Hepatic stellate cell (primary cell): ENCODE measurements around the gene OPN5.

Source experiments
- DNase-seq: peaks from one replicate; pipeline ENCODE4 v3.0.0; 2011; ENCODE audit warnings: low spot score

The OPN5 gene

DNA sequence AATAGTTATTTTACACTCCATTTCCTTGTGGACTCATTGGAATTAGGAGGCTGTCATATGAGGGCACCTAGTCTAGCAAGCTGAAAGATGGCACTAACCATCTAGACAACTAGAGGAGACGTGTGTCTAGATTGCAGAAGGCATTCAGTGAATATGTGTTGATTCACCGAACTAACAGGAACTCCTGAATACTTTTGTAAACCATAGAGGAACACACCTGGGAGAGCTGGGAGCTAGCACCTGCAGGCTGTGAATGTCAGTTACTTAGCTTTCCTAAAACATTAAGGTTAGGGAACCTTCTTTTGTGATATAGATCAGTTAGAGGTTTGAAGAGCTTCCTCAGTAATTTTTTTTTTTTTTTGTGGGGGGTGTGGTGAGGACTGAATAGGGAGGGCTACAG is 7.7 kb downstream of the OPN5 start:
- DNase-seq, result no peak

DNA sequence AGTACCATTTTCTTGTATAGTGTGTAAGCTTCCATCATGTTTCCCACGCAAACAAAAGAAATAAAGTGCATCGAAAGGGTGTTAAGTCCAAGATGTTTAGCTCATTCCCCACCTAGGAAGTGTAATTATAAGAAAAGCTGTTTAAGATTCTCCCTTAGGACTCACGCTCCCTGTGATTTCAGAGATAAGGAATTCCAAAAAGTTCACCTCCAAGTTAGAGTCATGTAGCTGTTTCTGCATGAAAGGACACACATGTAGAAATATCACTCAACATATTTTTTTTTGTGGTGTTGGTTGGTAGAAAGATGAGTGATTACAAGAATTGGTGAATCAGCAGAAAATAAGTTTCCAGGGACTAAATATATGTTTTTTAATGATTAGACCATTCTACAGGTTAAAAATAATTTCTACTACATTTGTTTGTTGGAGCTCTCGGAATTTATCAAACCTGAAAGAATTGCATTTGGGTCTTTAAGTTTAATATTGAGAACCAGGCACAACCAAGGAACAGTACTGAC is 10.4 kb downstream of the OPN5 start:
- no peak for DNase-seq

DNA sequence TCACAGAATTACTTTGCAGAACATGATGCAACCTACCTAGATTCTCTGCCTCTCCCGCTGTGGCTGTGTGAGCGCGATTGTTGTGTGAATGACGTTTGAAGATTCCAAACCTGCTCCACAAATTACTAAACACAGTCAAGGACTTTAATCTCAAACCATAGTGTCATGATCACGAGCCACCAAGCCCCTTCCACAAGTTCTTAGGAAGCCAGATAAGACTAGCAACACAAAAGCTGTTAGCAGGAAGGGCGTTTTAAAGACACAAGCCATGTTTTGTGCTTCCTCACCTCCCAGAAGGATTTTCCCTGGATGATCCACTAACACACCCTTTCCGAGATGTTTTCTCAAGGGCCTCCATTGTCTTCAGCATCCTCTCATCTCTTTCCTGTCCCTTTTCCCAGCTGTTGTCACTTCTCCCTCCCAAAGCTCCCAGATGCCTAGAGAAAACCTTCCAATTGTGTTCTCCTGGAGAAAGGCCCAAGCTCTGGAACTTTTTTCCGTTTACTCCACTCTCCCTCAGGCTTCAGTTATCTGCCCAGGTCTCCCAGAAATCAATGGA is 12.8 kb downstream of the OPN5 start:
- DNase-seq, result no peak

DNA sequence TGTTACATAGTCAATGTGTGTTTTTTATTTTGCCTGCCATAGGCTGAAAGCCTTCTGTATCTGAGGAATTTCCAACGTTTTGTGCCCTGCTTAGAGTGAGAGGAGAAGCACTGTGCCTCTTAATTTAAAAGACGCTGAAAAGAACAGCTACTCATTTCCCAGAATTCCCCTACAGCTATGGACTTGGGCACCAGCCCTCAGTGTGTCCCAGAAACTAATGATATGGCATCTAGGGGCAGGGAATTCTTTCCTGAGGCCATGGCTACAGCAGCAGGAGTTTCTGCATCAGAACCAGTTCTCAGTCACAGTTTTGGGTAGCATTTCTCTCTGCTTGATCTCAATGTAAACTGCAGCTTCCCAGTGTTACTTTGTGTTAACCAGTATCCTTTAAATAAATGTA is 20.2 kb downstream of the OPN5 start:
- DNase-seq, result no peak

DNA sequence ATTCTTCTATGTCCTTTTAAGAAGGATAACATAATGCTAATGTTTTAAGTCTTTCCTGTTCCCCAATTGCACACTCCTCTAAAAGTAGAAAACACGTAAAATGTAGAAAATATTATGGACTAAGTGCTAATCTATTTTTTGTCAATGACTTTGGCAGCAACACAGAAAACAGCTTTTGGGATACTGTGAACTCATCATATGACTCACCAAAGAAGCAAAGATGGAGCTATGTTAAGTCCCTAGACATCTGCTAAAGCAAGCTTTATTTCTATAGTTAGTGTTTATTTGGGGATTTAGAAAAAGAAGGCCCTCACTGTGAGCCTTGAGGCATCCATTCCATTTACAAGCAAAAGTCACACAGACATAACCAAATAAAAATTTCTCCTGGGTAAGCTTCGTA is 23.0 kb downstream of the OPN5 start:
- DNase-seq, result no peak

DNA sequence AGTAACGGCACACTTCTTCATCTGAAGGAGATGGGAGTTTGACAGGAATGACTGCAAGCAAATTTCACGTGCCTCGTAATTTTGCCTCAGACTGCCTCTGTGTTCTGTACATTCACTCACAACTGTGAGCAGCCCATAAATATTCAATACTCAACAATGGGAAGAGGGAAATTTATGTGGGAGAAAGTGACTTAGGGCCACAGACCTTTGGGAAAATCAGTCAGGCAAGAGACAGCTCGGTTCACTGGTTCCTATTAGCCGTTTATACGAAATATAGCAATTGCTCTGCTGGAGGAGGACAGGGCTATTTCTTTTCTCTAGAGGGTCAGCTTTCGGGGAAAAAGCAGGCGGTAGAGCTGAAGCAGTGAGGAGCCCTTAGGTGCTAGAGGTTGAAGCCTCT is 28.0 kb downstream of the OPN5 start:
- no peak for DNase-seq

DNA sequence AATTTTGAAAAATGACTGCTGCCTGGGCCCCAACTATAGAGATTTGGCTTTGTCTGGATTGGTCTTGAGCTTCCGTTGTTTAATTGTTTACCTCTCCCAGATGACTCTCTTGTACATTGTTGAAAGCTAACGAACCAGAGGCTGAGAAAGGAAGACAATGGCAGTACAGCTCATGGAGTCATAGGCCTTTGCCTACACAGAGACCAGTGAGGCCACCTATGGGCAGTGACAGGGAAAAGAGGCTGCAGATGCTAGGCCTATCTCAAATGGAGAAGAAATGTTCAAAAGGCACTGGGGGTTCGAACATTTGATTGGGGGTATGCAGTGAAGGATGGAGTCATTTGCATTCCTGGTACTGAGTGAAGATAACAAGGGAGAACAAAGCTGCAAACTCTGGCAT is 29.1 kb downstream of the OPN5 start:
- no peak for DNase-seq

DNA sequence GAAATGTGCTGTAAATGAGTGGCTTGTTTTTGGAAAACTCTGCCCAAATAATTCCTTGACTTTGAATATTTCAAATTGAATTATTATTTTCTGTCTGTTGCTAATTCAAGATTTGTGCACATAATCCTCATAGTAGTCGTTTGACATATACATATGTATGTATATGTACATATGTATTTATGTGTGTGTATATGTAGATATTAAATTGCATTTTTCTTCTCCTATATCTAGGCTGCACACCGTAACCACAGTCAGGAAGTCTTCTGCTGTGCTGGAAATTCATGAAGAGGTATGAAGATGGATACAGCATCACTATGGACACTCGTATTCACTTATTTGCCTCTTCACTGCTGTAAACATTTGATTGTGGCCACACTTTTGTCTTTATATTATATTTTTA is 29.6 kb downstream of the OPN5 start:
- no peak for DNase-seq

DNA sequence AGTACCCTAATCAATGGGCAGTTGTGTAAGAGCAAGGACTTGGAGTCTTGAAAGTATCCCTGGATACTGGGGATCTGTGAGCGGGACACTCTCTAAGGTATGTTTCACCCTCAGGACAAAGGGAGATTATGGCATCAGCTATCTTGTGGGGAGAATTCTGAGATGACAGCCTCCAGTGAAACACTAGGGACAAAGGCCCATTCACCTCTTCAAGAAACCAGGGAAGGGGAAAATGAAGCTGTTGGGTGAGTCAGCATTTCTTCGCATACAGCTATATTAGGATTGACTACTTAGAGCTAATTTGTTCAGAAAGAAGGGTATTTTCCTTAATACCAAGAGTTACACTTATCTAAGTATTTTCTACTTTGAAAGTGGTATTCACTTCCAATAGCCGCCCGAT is 35.9 kb downstream of the OPN5 start:
- no peak for DNase-seq

DNA sequence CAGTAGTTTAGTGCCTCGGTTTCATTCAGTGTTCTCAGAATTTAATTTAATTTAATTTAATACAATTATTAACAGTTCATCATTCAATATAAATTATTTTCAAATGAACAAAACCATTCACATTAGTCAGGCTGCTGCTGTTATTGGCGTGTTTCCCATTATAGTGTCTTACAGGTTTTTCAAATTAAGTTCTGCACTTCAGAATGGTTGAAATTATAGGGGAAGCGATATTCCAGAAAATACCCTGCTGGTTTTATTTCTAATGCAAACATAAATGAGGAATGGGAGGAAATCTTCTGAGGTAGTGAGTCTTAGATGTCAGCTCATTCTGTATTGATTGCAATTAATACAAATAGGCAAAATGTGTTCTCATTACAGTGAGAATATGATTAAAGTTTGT is 37.6 kb downstream of the OPN5 start:
- no peak for DNase-seq

DNA sequence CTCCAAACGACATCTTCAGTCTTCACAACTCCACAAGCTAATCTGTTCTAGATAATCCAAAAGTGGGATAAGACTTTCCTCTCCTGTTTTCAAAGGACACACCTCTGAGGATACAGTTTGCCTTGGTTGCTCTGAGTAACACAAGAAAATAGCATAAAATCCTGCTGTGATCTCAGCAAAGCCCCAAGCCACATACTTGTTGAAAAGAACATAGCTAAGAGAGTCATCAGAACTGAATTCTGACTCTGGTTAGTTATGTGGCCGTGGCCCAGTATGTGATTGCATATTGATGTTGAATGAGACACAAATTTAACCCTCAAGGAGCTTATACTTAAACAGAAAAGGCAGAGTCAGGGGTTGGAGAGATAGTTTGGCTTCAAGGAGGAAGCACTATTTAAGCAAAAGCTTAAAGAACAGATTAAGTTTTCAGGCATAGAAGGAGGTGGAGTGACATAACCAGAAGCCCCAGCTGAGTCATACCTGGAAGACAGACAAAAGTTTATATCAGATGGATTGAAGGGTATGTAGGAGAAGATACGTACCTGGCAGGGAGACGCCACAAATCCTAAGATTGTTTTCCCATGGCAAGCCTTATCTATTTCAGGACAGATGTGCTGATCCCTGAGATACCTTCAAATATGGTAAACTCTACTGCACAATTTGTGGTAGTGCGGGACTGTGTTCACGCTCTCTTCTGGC is 41.2 kb downstream of the OPN5 start:
- DNase-seq, result no peak

DNA sequence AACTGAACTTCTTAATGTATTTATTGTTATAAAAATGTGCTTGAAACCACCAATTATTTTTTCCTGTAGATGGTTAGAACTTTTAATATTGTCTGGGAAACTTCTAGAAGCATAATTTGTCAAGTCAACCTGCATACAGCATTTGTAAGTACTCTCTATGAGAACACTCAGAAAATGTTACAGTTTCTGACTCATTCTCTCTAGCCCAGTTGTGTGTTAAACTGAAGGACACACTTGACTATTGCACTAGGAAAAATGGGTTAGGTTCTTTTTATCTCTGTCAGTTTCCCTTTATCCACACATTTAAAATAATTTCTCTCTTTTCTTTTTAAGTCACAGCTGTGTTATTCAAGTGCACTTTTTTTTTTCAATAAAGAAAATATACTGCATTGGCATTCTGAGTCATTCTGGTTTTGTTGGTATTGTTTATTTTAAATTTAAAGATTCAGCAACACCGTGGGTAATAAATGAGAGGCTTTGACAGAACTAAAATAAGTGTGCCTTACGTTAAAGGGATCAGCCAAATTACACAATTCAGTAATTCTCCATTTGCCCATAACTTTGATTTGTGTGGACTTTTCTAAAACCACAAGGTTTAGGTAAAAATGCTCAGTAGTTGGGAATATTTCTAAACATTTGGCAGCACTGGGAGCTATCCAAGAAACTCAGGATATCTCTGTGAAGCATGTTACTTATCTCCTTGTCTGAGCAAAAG is 50.7 kb downstream of the OPN5 start:
- no peak for DNase-seq

DNA sequence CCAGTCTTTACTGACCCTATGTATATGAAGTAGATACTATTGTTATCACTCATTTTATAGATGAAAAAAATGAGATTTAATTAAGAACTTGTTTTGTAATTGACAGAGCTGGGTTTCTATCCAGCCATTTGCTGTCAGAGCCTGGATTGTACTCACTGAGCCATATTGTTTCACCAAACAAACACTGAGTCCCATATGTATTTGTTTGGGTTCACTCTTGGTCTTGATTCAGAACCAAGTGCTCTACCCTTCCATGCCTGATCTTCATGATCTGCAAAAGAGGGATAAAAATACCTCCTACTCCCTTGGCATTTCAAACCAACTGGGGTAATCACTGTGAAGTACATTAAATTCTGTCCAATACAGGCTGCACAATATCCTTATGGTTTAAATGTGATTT is 52.4 kb downstream of the OPN5 start:
- DNase-seq, result no peak

DNA sequence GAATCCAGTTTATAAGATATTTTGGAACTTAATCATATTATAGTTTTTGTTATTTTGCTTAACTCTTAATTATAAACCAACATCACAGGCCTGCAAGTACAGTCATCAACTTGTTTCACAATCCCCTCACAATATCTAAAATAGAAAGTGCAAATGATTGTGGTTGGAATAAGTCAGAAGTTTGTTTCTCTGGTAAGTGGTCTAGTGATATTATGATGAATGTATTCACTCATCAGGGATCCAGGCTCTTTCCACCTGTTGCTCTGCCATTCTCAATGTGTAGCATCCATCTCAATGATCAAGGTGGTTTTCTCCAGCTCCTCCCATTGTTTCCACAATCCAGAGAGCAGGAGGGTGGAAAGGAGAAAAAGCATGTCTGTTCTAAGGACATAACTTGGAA is 54.2 kb downstream of the OPN5 start:
- no peak for DNase-seq

DNA sequence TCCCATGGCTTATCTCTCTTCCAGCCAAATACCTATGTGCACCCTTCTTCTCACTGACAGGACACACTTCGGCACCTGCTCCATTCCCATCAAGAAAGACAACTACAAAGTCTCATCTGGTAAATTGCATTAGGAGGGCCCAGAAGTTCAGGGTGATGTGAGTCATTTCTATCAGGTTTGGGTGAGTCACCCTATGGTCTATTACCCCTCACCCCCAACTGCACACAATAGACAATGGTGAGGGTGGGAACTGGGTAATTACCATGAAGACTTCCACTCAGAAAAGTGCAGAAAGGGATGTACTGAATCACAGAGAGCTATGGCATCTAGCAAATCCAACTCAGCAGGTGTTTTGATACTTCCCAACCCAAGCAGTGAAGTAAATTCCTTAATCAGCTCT is 54.8 kb downstream of the OPN5 start:
- DNase-seq, result no peak

DNA sequence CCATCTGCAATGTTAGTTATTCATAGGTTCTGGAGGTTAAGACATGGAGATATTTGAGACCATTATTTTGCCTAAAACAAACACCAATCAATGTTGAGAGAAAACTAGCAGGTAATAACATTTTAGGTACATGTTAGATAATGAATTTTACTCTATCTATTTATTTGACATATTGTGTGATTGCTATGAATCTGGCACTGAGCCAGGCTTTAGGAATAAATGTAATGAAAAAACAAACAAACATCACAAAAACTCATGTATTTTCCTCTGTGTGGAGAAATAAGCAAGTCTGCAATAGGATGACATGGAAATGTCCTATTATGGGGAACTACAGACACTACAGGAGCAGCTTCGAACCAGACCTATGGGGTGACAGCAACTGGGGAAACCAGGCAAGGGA is 57.8 kb downstream of the OPN5 start:
- no peak for DNase-seq

DNA sequence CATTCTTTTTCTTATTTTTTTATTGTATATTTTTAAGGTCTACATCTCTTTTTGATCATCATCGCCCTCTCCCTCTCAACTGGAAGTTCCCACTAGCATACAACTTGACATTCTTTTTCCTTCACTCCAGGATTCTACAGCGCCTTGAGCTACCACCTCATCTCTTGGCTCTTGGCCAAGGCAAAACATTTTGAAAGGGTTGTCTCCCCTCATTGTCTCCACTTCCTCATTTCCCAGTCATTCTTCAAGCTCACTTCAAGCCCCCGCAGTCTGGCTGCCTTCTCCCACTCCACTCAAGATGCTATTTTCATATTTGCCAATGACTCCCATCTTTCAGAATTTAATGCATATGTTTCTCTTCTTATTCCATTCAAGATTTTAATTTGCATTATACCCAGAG is 63.0 kb downstream of the OPN5 start:
- no peak for DNase-seq

DNA sequence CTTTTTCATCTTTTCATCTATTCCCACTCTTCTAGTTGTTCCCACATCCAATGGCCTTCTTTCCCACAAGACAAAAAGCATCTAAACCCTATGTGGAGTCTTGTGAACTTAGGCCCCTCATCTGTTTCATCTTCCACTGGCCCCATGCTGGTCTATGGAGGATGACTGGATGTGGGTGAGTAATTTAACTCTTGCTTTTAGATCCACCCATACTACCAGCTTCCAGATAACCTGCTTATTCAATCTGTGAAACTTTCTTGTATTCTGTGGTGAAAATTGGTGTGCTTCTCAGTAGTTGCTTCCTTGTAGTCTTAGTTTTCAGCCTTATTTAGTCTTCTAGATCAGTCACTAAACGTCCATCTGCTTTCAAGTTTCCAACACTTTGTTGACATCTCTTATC is 64.9 kb downstream of the OPN5 start:
- DNase-seq, result no peak

DNA sequence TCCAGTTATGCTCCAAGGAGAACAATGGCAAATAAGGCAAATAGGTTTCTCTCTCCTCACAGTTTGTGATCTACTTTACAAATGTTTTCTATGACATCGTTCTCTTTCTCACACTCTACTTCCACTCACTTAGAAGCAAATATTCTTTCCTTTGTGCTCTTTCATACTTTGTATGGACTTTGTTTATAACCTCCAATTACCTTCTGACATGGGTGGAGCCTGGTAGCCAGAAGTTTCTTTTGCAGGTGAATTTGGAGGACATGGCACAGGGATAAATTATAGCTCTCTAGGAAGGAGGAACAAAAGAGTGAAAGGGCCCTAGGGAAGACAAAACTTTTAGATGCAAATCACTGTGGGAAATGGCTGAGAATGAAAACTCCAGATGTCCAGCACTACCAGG is 69.3 kb downstream of the OPN5 start:
- no peak for DNase-seq

DNA sequence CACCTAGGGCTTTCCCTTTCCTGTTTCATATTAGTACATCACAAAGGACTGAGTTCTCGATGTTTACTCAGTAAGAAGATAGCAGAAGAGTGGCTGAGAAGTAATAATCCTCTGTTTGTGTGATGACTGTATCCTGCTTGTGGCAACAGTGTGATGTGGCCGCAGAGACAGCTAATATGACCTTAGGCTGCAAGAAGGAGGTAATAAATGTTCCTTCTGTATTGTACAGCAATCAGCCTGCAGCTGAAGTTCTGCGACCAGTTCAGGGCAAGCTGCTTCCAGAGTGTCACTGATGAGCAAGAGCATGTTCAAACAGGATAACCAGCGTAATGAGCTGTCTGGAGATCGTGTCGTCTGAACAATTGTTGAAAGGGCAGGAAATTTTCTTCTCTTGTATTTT is 70.9 kb downstream of the OPN5 start:
- DNase-seq, result no peak

DNA sequence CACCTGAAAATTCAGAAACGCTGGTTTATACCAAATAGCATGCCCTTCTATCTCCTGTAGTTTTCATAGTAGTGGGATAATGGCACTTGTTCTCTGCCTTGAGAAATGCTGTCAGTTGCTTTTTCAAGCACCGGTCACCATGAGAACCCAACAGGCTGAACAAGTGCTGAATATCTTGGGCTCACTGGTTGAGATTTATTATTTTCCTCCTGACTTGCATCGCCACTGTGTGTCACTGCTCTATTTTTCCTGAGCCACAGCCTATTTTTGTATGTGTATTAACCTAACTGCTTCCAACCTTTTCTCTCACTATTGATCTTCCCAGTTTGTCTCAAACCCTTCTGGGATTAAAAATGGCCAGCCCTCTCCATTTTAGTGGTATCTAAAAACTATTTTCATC is 71.9 kb downstream of the OPN5 start:
- no peak for DNase-seq

DNA sequence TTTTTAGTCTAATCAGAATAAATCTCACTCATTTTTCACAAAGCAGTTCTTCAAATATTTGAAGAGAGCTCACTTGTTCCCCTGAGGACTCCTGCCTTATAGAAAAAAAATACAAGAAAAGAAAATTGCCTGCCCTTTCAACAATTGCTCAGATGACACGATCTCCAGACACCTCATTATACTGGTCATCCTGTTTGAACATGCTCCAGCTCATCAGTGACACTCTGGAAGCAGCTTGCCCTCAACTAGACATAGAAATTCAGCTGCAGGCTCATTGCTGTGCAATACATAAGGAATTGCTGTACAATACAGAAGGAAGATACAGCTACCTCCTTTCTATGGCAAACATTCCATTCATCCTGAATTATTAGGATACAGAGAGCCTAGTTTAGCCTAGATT is 73.1 kb downstream of the OPN5 start:
- DNase-seq, result no peak

DNA sequence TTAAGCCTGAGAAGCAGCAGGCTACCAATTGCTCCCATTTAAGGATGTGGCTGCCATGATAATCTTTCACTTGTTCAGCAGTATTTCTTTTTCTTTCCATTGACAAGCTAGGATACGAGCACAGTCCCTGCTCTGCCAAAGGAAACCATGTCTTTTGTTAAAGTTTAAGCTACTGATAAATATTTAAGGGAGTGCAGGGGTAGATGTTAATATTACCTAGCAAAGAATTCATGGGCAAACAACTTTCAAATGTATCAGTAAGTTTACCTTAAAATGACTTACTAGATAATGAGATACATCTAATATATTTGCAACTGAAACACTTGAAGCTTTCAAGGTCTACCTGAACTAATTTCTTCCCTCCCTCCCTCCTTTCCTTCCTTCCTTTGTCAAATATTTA is 77.3 kb downstream of the OPN5 start:
- DNase-seq, result no peak

DNA sequence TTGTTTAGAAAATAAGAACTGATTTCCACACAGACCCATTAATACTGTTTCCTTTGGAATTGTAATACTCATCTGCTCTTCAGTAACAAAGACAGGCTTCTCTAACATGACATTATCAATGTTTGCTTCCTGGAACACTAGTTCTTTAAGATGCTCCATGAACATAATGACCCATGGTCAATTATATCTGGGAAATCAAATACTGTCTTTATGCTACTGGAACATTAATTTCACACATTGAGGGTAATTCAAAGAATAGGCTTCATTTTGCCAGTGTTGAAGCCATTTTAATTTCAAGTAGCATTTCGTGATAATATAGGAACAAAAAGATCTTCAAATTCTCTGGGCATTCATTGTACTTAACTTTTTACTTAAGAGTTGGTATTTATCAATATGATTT is 80.9 kb downstream of the OPN5 start:
- DNase-seq, result no peak
